Measurements from ENCODE around the gene ZXDC.

GRCh38 chr3:126442856-126443242 is 32.8 kb downstream of the ZXDC start:
- TF ChIP-seq ZNF274 (IDR thresholded peaks at IDR 0.05; ENCODE audit: low read depth, low read length): no peak
- no peak for TF ChIP-seq YY1 (IDR thresholded peaks at IDR 0.05; ENCODE audit: insufficient read depth, insufficient read length)
